Subcutaneous abdominal adipose tissue (tissue), 5 donors: Measurements from ENCODE around the gene PBLD.
"Not testable (repeated sequence)": the region's sequence is repeated elsewhere in the genome, so short reads cannot be mapped to it uniquely, and the experiment has no call there.

ENCODE experiments used
- H3K27ac ChIP-seq: one replicate; pipeline ENCODE4 v1.7.0; 2013; ENCODE audit warnings: low read depth, mild to moderate bottlenecking, inconsistent platforms, low read length, moderate library complexity
- H3K27me3 ChIP-seq, 5 donors: one replicate each; pipeline ENCODE4 v1.7.0; 2013; ENCODE audit warnings: low read length in 5 of 5, inconsistent platforms in 1 of 5; ENCODE audit not compliant: control insufficient read depth in 5 of 5, insufficient read depth in 4 of 5
- H3K36me3 ChIP-seq, 5 donors: one replicate each; pipeline ENCODE4 v1.7.0; 2013; ENCODE audit warnings: low read length in 5 of 5; ENCODE audit not compliant: control insufficient read depth in 5 of 5, insufficient read depth in 5 of 5
- H3K4me1 ChIP-seq, 5 donors: one replicate each; pipeline ENCODE4 v1.7.0; 2013; ENCODE audit warnings: low read length in 5 of 5, mild to moderate bottlenecking in 3 of 5, moderate library complexity in 1 of 5; ENCODE audit not compliant: control insufficient read depth in 5 of 5, insufficient read depth in 5 of 5
- H3K4me3 ChIP-seq, 5 donors: one replicate each; pipeline ENCODE4 v1.7.0; 2013; ENCODE audit warnings: low read length in 5 of 5, low read depth in 1 of 5
- H3K9ac ChIP-seq, 5 donors: one replicate each; pipeline ENCODE4 v1.7.0; 2013; ENCODE audit warnings: low read length in 5 of 5, mild to moderate bottlenecking in 4 of 5, moderate library complexity in 3 of 5
- H3K9me3 ChIP-seq, 5 donors: one replicate each; pipeline ENCODE4 v1.7.0; 2013; ENCODE audit warnings: low read length in 5 of 5; ENCODE audit not compliant: control insufficient read depth in 5 of 5
- donor health status: healthy.
- donor health status: healthy.
- donor health status: healthy.
- donor health status: healthy.
- donor health status: healthy.

Gene PBLD

GRCh38 chr10:68261132-68261856 lies 71.4 kb downstream of the PBLD start:
- Histone ChIP-seq H3K9ac (no peak overlapping the region), H3K27ac (no peak overlapping the region)

GRCh38 chr10:68253346-68253745 lies 79.4 kb downstream of the PBLD start:
- Histone ChIP-seq H3K36me3 (no peaks in the 10 kb centered on the region), H3K27ac (no peak overlapping the region), H3K9ac (no peak overlapping the region), H3K9me3 (no peaks in the 10 kb centered on the region), H3K4me1 (peaks cover 0 to 7% (median 0%) of the 10 kb centered on the region in 5 donors), H3K4me3 (no peak overlapping the region), H3K27me3 (no peaks in the 10 kb centered on the region)

More at GRCh38 chr10:68261132-68261856, 71.4 kb downstream of the PBLD start:
- H3K4me3 ChIP-seq = no peak overlapping the region
- H3K36me3 ChIP-seq = no peaks in the 10 kb centered on the region
- H3K4me1 ChIP-seq = peaks cover 0 to 7% (median 0%) of the 10 kb centered on the region in 5 donors
- H3K27me3 ChIP-seq = no peaks in the 10 kb centered on the region
- H3K9me3 ChIP-seq = peaks cover 0 to 4% (median 0%) of the 10 kb centered on the region in 5 donors

- Histone ChIP-seq H3K27ac (no peak overlapping the region), H3K36me3 (no peaks in the 10 kb centered on the region), H3K4me3 (no peak overlapping the region), H3K9ac (no peak overlapping the region), H3K9me3 (no peaks in the 10 kb centered on the region), H3K4me1 (no peaks in the 10 kb centered on the region), H3K27me3 (no peaks in the 10 kb centered on the region)
Measured at GRCh38 chr10:68251625-68252495, 80.9 kb downstream of the PBLD start.

GRCh38 chr10:68251151-68251550 lies 81.6 kb downstream of the PBLD start:
- Histone ChIP-seq H3K9me3 (no peaks in the 10 kb centered on the region), H3K27me3 (no peaks in the 10 kb centered on the region), H3K36me3 (no peaks in the 10 kb centered on the region), H3K4me3 (no peak overlapping the region), H3K27ac (no peak overlapping the region), H3K9ac (no peak overlapping the region), H3K4me1 (no peaks in the 10 kb centered on the region)

- Histone ChIP-seq H3K4me1 (no peaks in the 10 kb centered on the region), H3K9ac (no peak overlapping the region), H3K4me3 (no peak overlapping the region), H3K27ac (no peak overlapping the region), H3K36me3 (no peaks in the 10 kb centered on the region), H3K9me3 (no peaks in the 10 kb centered on the region), H3K27me3 (no peaks in the 10 kb centered on the region)
Measured at GRCh38 chr10:68249297-68249696, 83.4 kb downstream of the PBLD start.

GRCh38 chr10:68247931-68248330 lies 84.8 kb downstream of the PBLD start:
- no peak overlapping the region for H3K9ac ChIP-seq
- H3K27ac ChIP-seq = no peak overlapping the region
- H3K27me3 ChIP-seq = no peaks in the 10 kb centered on the region
- no peaks in the 10 kb centered on the region for H3K36me3 ChIP-seq
- H3K4me1 ChIP-seq = no peaks in the 10 kb centered on the region
- no peak overlapping the region for H3K4me3 ChIP-seq
- no peaks in the 10 kb centered on the region for H3K9me3 ChIP-seq

- H3K4me1 ChIP-seq, H3K27me3 ChIP-seq, H3K4me3 ChIP-seq, H3K36me3 ChIP-seq, H3K9me3 ChIP-seq, H3K27ac ChIP-seq, H3K9ac ChIP-seq: not testable (repeated sequence)
Measured at GRCh38 chr10:68246397-68246796, 86.3 kb downstream of the PBLD start.

- H3K36me3 ChIP-seq = no peaks in the 10 kb centered on the region
- no peak overlapping the region for H3K27ac ChIP-seq
Measured at GRCh38 chr10:68242051-68242450, 90.7 kb downstream of the PBLD start.

GRCh38 chr10:68239596-68240150 lies 93.1 kb downstream of the PBLD start:
- Histone ChIP-seq H3K4me3 (no peak overlapping the region), H3K4me1 (no peaks in the 10 kb centered on the region), H3K9me3 (no peaks in the 10 kb centered on the region), H3K27ac (no peak overlapping the region), H3K9ac (no peak overlapping the region), H3K27me3 (peaks cover 0 to 3% (median 0%) of the 10 kb centered on the region in 5 donors), H3K36me3 (no peaks in the 10 kb centered on the region)

More at GRCh38 chr10:68242051-68242450, 90.7 kb downstream of the PBLD start:
- peaks cover 0 to 2% (median 0%) of the 10 kb centered on the region in 5 donors for H3K27me3 ChIP-seq
- H3K4me1 ChIP-seq = no peaks in the 10 kb centered on the region
- no peak overlapping the region for H3K9ac ChIP-seq
- no peaks in the 10 kb centered on the region for H3K9me3 ChIP-seq
- H3K4me3 ChIP-seq = no peak overlapping the region

- Histone ChIP-seq H3K9me3 (no peaks in the 10 kb centered on the region), H3K9ac (no peak overlapping the region), H3K4me1 (no peaks in the 10 kb centered on the region), H3K4me3 (no peak overlapping the region), H3K27me3 (peaks cover 0 to 3% (median 0%) of the 10 kb centered on the region in 5 donors), H3K27ac (no peak overlapping the region), H3K36me3 (no peaks in the 10 kb centered on the region)
Measured at GRCh38 chr10:68239069-68239468, 93.7 kb downstream of the PBLD start.
